VCaP (cell line): ENCODE data around the gene IWS1.

Experiments
- H3K27ac ChIP-seq: fragments of 450-650 bp; 2 replicates; pipeline ENCODE4 v1.5.1; 2017
- CTCF ChIP-seq: fragments of 450-650 bp; conservative IDR thresholded peaks from 2 replicates; pipeline ENCODE4 v1.5.1; 2017; ENCODE audit warnings: mild to moderate bottlenecking, moderate library complexity

The IWS1 gene

GRCh38 chr2:127511917-127512316 is 14.4 kb downstream of the IWS1 start:
- H3K27ac ChIP-seq: no peak overlapping the region
- no peak for TF ChIP-seq CTCF

- TF ChIP-seq CTCF: no peak
- H3K27ac ChIP-seq: no peak overlapping the region
Observed at GRCh38 chr2:127511090-127511695, 15.1 kb downstream of the IWS1 start.

DNA sequence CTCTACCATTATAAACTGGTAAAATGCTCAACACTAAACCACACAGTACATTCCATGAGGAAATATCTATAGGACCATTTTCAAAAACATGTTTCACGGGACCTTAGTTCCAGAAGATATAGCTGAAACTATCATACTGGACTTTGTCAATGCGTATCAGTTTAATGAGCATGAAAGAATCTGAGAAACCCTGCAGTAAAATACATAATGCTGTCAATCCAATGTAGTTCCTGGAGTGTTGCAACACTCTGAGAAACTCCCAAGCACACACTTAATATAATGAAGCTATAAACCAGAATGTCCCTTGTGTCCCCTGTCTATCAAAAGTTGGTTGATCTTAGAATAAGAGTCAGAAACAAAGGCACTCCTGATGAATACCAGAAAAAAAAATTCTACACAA is 16.2 kb downstream of the IWS1 start:
- H3K27ac ChIP-seq: no peak overlapping the region
- no peak for TF ChIP-seq CTCF

GRCh38 chr2:127508631-127509034 is 17.7 kb downstream of the IWS1 start:
- no peak overlapping the region for H3K27ac ChIP-seq
- TF ChIP-seq CTCF: no peak

GRCh38 chr2:127508023-127508630 is 18.2 kb downstream of the IWS1 start:
- no peak overlapping the region for H3K27ac ChIP-seq
- no peak for TF ChIP-seq CTCF

GRCh38 chr2:127506510-127506909 is 19.8 kb downstream of the IWS1 start:
- TF ChIP-seq CTCF: no peak
- H3K27ac ChIP-seq: no peak overlapping the region

DNA sequence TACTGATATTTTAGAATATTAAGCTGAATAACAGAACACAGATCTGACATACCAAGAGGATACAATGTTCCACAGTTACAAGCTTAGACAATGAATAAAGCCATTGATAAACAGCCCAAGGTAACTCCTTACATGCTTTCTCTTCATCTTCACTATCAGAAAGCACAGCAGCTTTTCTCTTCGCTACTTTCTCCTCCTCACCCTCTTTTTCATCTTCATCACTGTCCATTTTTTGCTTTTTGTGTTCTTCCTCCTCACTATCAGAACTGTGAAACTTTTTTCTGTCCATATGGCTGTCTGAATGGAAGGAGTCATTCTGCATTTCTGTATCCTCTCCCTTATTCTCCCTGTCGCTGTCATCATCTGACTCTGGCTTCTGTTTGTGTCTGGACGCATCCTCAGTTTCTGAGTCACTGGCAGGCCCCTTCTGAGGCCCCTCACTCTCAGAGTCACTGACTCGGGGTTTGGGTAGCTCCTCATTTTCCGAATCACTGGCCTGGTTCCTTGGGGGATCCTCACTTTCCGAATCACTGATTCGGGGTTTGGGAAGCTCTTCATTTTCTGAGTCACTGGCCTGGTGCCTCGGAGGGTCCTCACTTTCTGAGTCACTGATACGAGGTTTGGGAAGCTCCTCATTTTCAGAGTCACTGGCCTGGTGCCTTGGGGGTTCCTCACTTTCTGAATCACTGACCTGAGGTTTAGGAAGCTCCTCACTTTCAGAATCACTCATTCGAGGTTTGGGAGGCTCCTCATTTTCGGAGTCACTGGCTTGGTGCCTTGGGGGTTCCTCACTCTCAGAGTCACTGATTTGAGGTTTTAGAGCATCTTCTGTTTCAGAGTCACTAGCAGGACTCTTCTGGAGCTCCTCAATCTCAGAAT is 21.5 kb downstream of the IWS1 start:
- TF ChIP-seq CTCF: no peak
- H3K27ac ChIP-seq: no peak overlapping the region
